ENCODE measurements around the gene TM9SF1. TPM values are rescaled to one million over a fixed set of nuclear protein-coding genes. Genes with fewer than 3 reads are reported as not detected.

The TM9SF1 gene
- total and polyA plus RNA-seq, 10 of the 15 experiments (the other 5 are each of a cell fraction or from before 2014, with no cell fraction given), result 7.2 to 39.2 (median 17.6) TPM

GRCh38 chr14:24179961-24180796, 15.1 kb downstream of the TM9SF1 start:
- H2AFZ ChIP-seq (ENCODE audit: control insufficient read depth, low read depth, low read length), result no peak overlapping the region
- ATAC-seq (peak; percentile 52), DNase-seq (ENCODE audit: low read depth, low spot score) (no peak), FAIRE-seq (no peak)
- no peak overlapping the region for H3K4me3 ChIP-seq
- H3K27ac ChIP-seq (ENCODE audit: control insufficient read depth, insufficient read depth), result no peak overlapping the region
- intact Hi-C loops (cut with micrococcal nuclease; ENCODE audit: unreplicated experiment) (no loop called here), in situ Hi-C loops (cut with MboI) (no loop called here)
- H4K20me1 ChIP-seq (ENCODE audit: control insufficient read depth, insufficient read depth), result no peaks in the 10 kb centered on the region
- H3K4me2 ChIP-seq (ENCODE audit: control insufficient read depth, insufficient read depth), result no peak overlapping the region
- WGBS (ENCODE audit: insufficient coverage, insufficient replicate concordance, low lambda C conversion rate, missing lambda C conversion rate), result 53% methylated on average over 18 of the region's 18 CpGs
- POLR2A ChIA-PET, result interaction anchor here (1.4 kb wide), 1 partner anchor 18 kb away, joined by 4 read pairs; no protein-coding TSS in a partner anchor
- no peak overlapping the region for H3K9ac ChIP-seq (ENCODE audit: control insufficient read depth, insufficient read depth, low read length)
- BruUV-seq (replicated peaks), result no TSS peak
- H3K9me3 ChIP-seq (replicated peaks; ENCODE audit: control insufficient read depth, insufficient read depth, low read length), result no peaks in the 10 kb centered on the region
- no peaks in the 10 kb centered on the region for H3K27me3 ChIP-seq (replicated peaks in 1 of 2; ENCODE audit: control insufficient read depth in 2 of 2, insufficient read depth in 2 of 2, low read length in 1 of 2)
- CTCF ChIA-PET, result interaction anchor here (0.6 to 1.0 kb wide), 3 partner anchors 33 to 128 kb away, joined by 3 to 5 read pairs (median 3); partner anchors contain the start of genes CHMP4A, CIDEB and MDP1
- no peaks in the 10 kb centered on the region for H3K79me2 ChIP-seq (ENCODE audit: control insufficient read depth, insufficient read depth, low read length)
- SMC1A ChIA-PET (ENCODE audit: uncharacterized antibody, unreplicated experiment), result no interaction called here
- RAD21 ChIA-PET (ENCODE audit: unreplicated experiment), result interaction anchor here (1.7 kb wide), 1 partner anchor 117 kb away, joined by 4 read pairs; no protein-coding TSS in a partner anchor
- H3K4me1 ChIP-seq (ENCODE audit: control insufficient read depth, insufficient read depth, low read length), result no peaks in the 10 kb centered on the region
- peaks cover 13 to 54% of the 10 kb centered on the region in 2 experiments; a peak in 3 of 4 replicates for H3K36me3 ChIP-seq (ENCODE audit: control insufficient read depth in 2 of 2, insufficient read depth in 2 of 2, low read length in 1 of 2)
- 0 out of 2 replicates have a peak, but pooled peaks have one; percentile 27 for TF ChIP-seq SMAD5 (IDR thresholded peaks at IDR 0.05; ENCODE audit: low read depth)
- TF ChIP-seq, protein P1, sequence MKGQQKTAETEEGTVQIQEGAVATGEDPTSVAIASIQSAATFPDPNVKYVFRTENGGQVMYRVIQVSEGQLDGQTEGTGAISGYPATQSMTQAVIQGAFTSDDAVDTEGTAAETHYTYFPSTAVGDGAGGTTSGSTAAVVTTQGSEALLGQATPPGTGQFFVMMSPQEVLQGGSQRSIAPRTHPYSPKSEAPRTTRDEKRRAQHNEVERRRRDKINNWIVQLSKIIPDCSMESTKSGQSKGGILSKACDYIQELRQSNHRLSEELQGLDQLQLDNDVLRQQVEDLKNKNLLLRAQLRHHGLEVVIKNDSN (IDR thresholded peaks at IDR 0.05; ENCODE audit: borderline replicate concordance, extremely low read length, insufficient read depth, low read depth, low read length), result no peak
- no peak for TF ChIP-seq SREBF2 (IDR thresholded peaks at IDR 0.05; ENCODE audit: low read length)
- TF ChIP-seq ASH2L (IDR thresholded peaks at IDR 0.05; ENCODE audit: borderline replicate concordance, low read depth), result no peak
- TF ChIP-seq STAT3 (IDR thresholded peaks at IDR 0.05; ENCODE audit: low read depth, low read length), result no peak
- no peak for TF ChIP-seq ZBTB40 (IDR thresholded peaks at IDR 0.05; ENCODE audit: borderline replicate concordance)
- TF ChIP-seq MTA2 (IDR thresholded peaks at IDR 0.05; ENCODE audit: low read depth), result no peak
- TF ChIP-seq MEF2A (IDR thresholded peaks at IDR 0.05; ENCODE audit: insufficient read depth, low read depth, low read length), result no peak
- no peak for TF ChIP-seq EZH2 (IDR thresholded peaks at IDR 0.05; ENCODE audit: borderline replicate concordance, control insufficient read depth, low read depth, low read length)
- TF ChIP-seq POLR2AphosphoS5 (IDR thresholded peaks at IDR 0.05; ENCODE audit: low read length), result 0 out of 2 replicates have a peak, but pooled peaks have one; percentile 3
- TF ChIP-seq POLR2A (IDR thresholded peaks at IDR 0.05; ENCODE audit: low read depth, low read length), result peak; percentile 62
- TF ChIP-seq, protein P2, sequence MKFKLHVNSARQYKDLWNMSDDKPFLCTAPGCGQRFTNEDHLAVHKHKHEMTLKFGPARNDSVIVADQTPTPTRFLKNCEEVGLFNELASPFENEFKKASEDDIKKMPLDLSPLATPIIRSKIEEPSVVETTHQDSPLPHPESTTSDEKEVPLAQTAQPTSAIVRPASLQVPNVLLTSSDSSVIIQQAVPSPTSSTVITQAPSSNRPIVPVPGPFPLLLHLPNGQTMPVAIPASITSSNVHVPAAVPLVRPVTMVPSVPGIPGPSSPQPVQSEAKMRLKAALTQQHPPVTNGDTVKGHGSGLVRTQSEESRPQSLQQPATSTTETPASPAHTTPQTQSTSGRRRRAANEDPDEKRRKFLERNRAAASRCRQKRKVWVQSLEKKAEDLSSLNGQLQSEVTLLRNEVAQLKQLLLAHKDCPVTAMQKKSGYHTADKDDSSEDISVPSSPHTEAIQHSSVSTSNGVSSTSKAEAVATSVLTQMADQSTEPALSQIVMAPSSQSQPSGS (IDR thresholded peaks at IDR 0.05; ENCODE audit: low read length), result no peak
- TF ChIP-seq ATF7 (IDR thresholded peaks at IDR 0.05; ENCODE audit: low read depth), result 0 out of 2 replicates have a peak, but pooled peaks have one; percentile 45
- TF ChIP-seq, protein P3, sequence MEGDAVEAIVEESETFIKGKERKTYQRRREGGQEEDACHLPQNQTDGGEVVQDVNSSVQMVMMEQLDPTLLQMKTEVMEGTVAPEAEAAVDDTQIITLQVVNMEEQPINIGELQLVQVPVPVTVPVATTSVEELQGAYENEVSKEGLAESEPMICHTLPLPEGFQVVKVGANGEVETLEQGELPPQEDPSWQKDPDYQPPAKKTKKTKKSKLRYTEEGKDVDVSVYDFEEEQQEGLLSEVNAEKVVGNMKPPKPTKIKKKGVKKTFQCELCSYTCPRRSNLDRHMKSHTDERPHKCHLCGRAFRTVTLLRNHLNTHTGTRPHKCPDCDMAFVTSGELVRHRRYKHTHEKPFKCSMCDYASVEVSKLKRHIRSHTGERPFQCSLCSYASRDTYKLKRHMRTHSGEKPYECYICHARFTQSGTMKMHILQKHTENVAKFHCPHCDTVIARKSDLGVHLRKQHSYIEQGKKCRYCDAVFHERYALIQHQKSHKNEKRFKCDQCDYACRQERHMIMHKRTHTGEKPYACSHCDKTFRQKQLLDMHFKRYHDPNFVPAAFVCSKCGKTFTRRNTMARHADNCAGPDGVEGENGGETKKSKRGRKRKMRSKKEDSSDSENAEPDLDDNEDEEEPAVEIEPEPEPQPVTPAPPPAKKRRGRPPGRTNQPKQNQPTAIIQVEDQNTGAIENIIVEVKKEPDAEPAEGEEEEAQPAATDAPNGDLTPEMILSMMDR (IDR thresholded peaks at IDR 0.05 in 2 of 3, conservative IDR thresholded peaks at IDR 0.05 in 1 of 3; ENCODE audit: control insufficient read depth in 2 of 3, extremely low read depth in 1 of 3, insufficient read depth in 1 of 3, low read depth in 3 of 3, low read length in 3 of 3), result no peak

Measured in GM12878 (cell line).